ENCODE measurements around the gene CFAP53. TPM values are rescaled to one million over a fixed set of nuclear protein-coding genes. Genes with fewer than 3 reads are reported as not detected.

The CFAP53 gene
- total RNA-seq, 1 experiment from 2014 or later = 0.15 TPM

- Histone ChIP-seq H2AK5ac (ENCODE audit: insufficient read length, low read length) (no peak overlapping the region), H3K4me2 (ENCODE audit: insufficient read depth, insufficient read length, low read length) (no peak overlapping the region), H3K23ac (ENCODE audit: insufficient read length, low read depth, low read length) (no peak overlapping the region), H3K23me2 (ENCODE audit: insufficient read length, low read depth, low read length, poor library complexity, severe bottlenecking) (peaks cover 17% of the 10 kb centered on the region), H4K5ac (ENCODE audit: insufficient read length, low read depth, low read length) (no peak overlapping the region), H3K56ac (ENCODE audit: insufficient read length, low read depth, low read length) (no peak overlapping the region), H3K4me1 (ENCODE audit: insufficient read depth, low read length) (no peaks in the 10 kb centered on the region), H2BK20ac (ENCODE audit: low read depth, low read length, poor library complexity, severe bottlenecking) (no peak overlapping the region), H3K18ac (ENCODE audit: insufficient read length, low read depth, low read length) (no peak overlapping the region), H2AFZ (ENCODE audit: low read length) (no peak overlapping the region), H3K9ac (ENCODE audit: extremely low read depth, insufficient read length, low read length) (no peak overlapping the region), H3K27me3 (ENCODE audit: insufficient read depth, low read length) (peaks cover 28% of the 10 kb centered on the region; the same call in 1 of the 2 replicates), H3K14ac (ENCODE audit: insufficient read depth, low read length) (no peak overlapping the region), H4K91ac (ENCODE audit: insufficient read length, low read depth, low read length) (no peak overlapping the region), H3K9me3 (ENCODE audit: control insufficient read depth, low read depth, low read length) (no peaks in the 10 kb centered on the region), H4K20me1 (ENCODE audit: control insufficient read depth, insufficient read depth, insufficient read length) (no peaks in the 10 kb centered on the region), H2BK120ac (ENCODE audit: low read depth, low read length, poor library complexity, severe bottlenecking) (no peak overlapping the region), H3T11ph (ENCODE audit: low read length) (no peak overlapping the region), H3K79me2 (ENCODE audit: insufficient read depth, low read length) (no peaks in the 10 kb centered on the region), H3K4ac (ENCODE audit: low read depth, low read length) (no peak overlapping the region), H2BK15ac (ENCODE audit: low read depth, low read length) (no peak overlapping the region), H3K79me1 (ENCODE audit: insufficient read depth, low read depth, low read length, poor library complexity, severe bottlenecking) (no peaks in the 10 kb centered on the region), H4K8ac (replicated peaks; ENCODE audit: insufficient read length, low read depth, low read length) (no peak overlapping the region), H2BK5ac (ENCODE audit: insufficient read length, low read length) (no peak overlapping the region), H3K27ac (ENCODE audit: insufficient read length, low read depth, low read length) (no peak overlapping the region), H2BK12ac (ENCODE audit: insufficient read length, low read depth, low read length) (no peak overlapping the region)
- WGBS (ENCODE audit: extremely low coverage, insufficient read length, low lambda C conversion rate) = no CpG with 5 or more reads among the region's 3 CpGs
- Mint-ChIP-seq H3K9me3 (peaks cover 0 to 4% of the 10 kb centered on the region in 2 experiments; a peak in 3 of 5 replicates), H3K27ac (no peak overlapping the region), H3K36me3 (ENCODE audit: insufficient read depth in 1 of 3, low read depth in 3 of 3) (no peaks in the 10 kb centered on the region; a peak in 1 of 7 replicates), H3K4me1 (peaks cover 18 to 25% of the 10 kb centered on the region in 2 experiments), H3K4me3 (peak overlapping the region in 1 of 2 experiments; percentile 16; a peak in 1 of 5 replicates), H3K27me3 (ENCODE audit: low read depth) (peaks cover 78% of the 10 kb centered on the region)
- TF ChIP-seq CTCF (conservative IDR thresholded peaks at IDR 0.05) = no peak
- DNase-seq = no peak
These were observed 70.0 kb downstream of the CFAP53 start for GRCh38 chr18:50196261-50196660.
